Lower lobe of right lung (tissue), 2 donors: ENCODE results near the gene PDE6D. TPM values are rescaled to one million over a fixed set of nuclear protein-coding genes. Genes with fewer than 3 reads are reported as not detected.

Experiments
- ATAC-seq, 2 donors: fragments of 200-7000 bp; cut with Tn5 transposase; one replicate each; pipeline ENCODE4 v1.9.1; 2020 to 2022; ENCODE audit warnings: mild to moderate bottlenecking in 2 of 2, moderate library complexity in 2 of 2
- DNase-seq: peaks from one replicate; pipeline ENCODE4 v3.0.0-alpha.2; 2020
- H3K27ac ChIP-seq: fragments of 200-600 bp; one replicate; pipeline ENCODE4 v1.8.0; 2022
- H3K27me3 ChIP-seq: fragments of 200-600 bp; one replicate; pipeline ENCODE4 v1.8.0; 2022; ENCODE audit warnings: low read depth
- H3K36me3 ChIP-seq: fragments of 200-600 bp; one replicate; pipeline ENCODE4 v1.8.0; 2022; ENCODE audit warnings: mild to moderate bottlenecking
- H3K4me1 ChIP-seq: fragments of 200-600 bp; one replicate; pipeline ENCODE4 v1.8.0; 2022
- H3K4me3 ChIP-seq: fragments of 200-600 bp; one replicate; pipeline ENCODE4 v1.8.0; 2022; ENCODE audit warnings: mild to moderate bottlenecking
- H3K9me3 ChIP-seq: fragments of 200-600 bp; one replicate; pipeline ENCODE4 v1.8.0; 2022
- CTCF ChIP-seq: fragments of 200-600 bp; IDR thresholded peaks from one replicate; pipeline ENCODE4 v1.8.0; 2022; ENCODE audit warnings: antibody characterized with exemption, mild to moderate bottlenecking
- intact Hi-C: fragments of 100-400 bp; cut with DNase I; formaldehyde crosslinking; loops from one replicate; pipeline ENCODE4 v1.11.0; 2022
- total RNA-seq: library from RNA; stranded (reverse); fragmentation: NEBNext Ultra II Directional; extraction: Animal tissue kit (Norgen Biotek cat#: 25700); gene quantifications from one replicate; pipeline ENCODE4 v1.2.1, GENCODE V29; 2021
- donor health status: DM: no; HTN: yes; CAD: no; lungs with severe emphysema.

PDE6D gene
- total RNA-seq, 1 donor from 2014 or later, result 18.5 TPM

DNA sequence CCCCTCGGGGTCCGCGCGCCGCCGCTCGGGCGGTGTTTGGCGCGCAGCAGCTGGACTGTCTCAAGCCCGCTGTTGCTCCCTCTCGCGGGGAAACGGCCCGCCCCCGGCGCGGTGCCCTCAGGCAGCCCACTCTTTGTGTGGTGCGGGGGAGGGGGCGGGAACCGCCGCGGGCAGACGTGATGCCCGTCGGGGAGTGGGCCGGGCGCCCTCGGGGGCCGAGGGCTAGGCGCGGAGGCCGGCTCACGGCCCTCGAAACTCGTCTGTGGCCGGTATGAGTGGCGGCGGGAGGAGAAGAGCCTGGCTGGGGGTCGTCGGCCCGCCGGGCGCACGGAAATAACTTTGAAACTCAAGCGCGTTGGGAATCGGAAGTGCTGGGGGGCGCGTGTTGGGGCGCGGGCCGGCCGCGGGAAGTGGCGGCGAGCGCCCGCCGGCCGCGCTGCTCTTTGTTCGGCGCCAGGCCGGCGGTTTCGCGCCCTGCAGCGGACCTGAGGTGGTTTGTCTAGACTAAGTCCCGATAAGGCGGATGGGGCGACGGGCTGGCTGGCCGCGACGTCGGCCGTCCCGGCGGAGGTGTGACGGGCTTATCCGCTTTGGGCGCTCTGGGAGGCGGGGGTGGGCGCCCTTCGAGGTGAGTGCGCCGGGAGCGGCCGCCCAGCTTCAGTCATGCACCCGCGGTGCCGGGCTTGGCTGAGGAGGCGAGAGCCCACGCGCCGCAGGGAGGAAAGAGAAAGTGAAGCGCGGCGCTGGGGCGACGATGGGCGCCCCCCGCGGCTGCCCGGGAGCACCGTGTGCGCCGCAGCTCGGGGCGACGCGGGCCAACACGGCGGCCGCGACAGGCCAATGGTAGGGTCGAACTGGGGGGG is 72.1 kb downstream of the PDE6D start:
- no peaks in the 10 kb centered on the region for H3K27me3 ChIP-seq
- DNase-seq, result peak; percentile 81
- ATAC-seq, result peak in 1 of 2 donors; percentile 0
- H3K4me1 ChIP-seq, result peaks cover 38% of the 10 kb centered on the region
- H3K4me3 ChIP-seq, result peak overlapping the region; percentile 99
- no peaks in the 10 kb centered on the region for H3K9me3 ChIP-seq
- TF ChIP-seq CTCF, result peak; percentile 29
- H3K27ac ChIP-seq, result peak overlapping the region; percentile 100
- intact Hi-C loops, result no loop called here
- peaks cover 28% of the 10 kb centered on the region for H3K36me3 ChIP-seq

- DNase-seq (peak; percentile 100), ATAC-seq (peak; percentile 79 to 89)
- no peaks in the 10 kb centered on the region for H3K27me3 ChIP-seq
- peak within 1 kb of the TSS; percentile 99 for H3K4me3 ChIP-seq
- peaks cover 19% of the 10 kb centered on the region for H3K36me3 ChIP-seq
- H3K27ac ChIP-seq, result peak within 1 kb of the TSS; percentile 100
- H3K4me1 ChIP-seq, result peaks cover 30% of the 10 kb centered on the region
- TF ChIP-seq CTCF, result no peak
- intact Hi-C loops, result no loop called here
- H3K9me3 ChIP-seq, result no peaks in the 10 kb centered on the region
Observed at GRCh38 chr2:231707927-231708772, 72.9 kb downstream of the PDE6D start, which contains the start of gene PTMA. TSS of gene PTMA (plus strand) at chr2:231708525. CDS start at chr2:231708707, 182 bp downstream.

GRCh38 chr2:231707625-231707926 is 73.5 kb downstream of the PDE6D start:
- Histone ChIP-seq H3K36me3 (peaks cover 14% of the 10 kb centered on the region), H3K4me3 (peak overlapping the region; percentile 99), H3K27ac (peak overlapping the region; percentile 100), H3K9me3 (no peaks in the 10 kb centered on the region), H3K27me3 (no peaks in the 10 kb centered on the region), H3K4me1 (peaks cover 29% of the 10 kb centered on the region)
- intact Hi-C loops, result no loop called here
- DNase-seq (no peak), ATAC-seq (peak in 1 of 2 donors; percentile 1)
- TF ChIP-seq CTCF, result no peak

- Histone ChIP-seq H3K9me3 (no peaks in the 10 kb centered on the region), H3K27me3 (no peaks in the 10 kb centered on the region), H3K36me3 (peaks cover 8% of the 10 kb centered on the region), H3K4me3 (peak overlapping the region; percentile 99), H3K27ac (peak overlapping the region; percentile 100), H3K4me1 (peaks cover 23% of the 10 kb centered on the region)
- TF ChIP-seq CTCF, result peak; percentile 85
- ATAC-seq (peak; percentile 75 to 78), DNase-seq (peak; percentile 98)
- intact Hi-C loops, result no loop called here
Observed at GRCh38 chr2:231706731-231707624, 74.1 kb downstream of the PDE6D start.

GRCh38 chr2:231704017-231704416 is 77.1 kb downstream of the PDE6D start:
- no peak for TF ChIP-seq CTCF
- no peak overlapping the region for H3K27ac ChIP-seq

More at GRCh38 chr2:231704017-231704416, 77.1 kb downstream of the PDE6D start:
- DNase-seq, result no peak
- Histone ChIP-seq H3K36me3 (no peaks in the 10 kb centered on the region), H3K27me3 (no peaks in the 10 kb centered on the region), H3K4me1 (peaks cover 20% of the 10 kb centered on the region), H3K9me3 (no peaks in the 10 kb centered on the region), H3K4me3 (no peak overlapping the region)
- ATAC-seq, result no peak
- intact Hi-C loops, result no loop called here
